ENCODE data around the gene TEX2.
"Not testable (repeated sequence)": the region's sequence is repeated elsewhere in the genome, so short reads cannot be mapped to it uniquely, and the experiment has no call there.

TEX2 gene

GRCh38 chr17:64247836-64248235 is 15.2 kb downstream of the TEX2 start:
- Histone ChIP-seq H3K27ac (ENCODE audit: low read length) (no peak overlapping the region), H3K9me3 (ENCODE audit: control insufficient read depth in 1 of 2, low read length in 2 of 2) (no peaks in the 10 kb centered on the region), H3K36me3 (ENCODE audit: control insufficient read depth in 1 of 2, insufficient read depth in 2 of 2, low read length in 2 of 2) (no peaks in the 10 kb centered on the region), H3K4me3 (ENCODE audit: low read depth in 1 of 2, low read length in 2 of 2) (no peak overlapping the region), H3K4me1 (ENCODE audit: control insufficient read depth in 1 of 2, insufficient read depth in 2 of 2, low read length in 2 of 2) (no peaks in the 10 kb centered on the region), H3K27me3 (ENCODE audit: low read depth, low read length) (no peaks in the 10 kb centered on the region)

DNA sequence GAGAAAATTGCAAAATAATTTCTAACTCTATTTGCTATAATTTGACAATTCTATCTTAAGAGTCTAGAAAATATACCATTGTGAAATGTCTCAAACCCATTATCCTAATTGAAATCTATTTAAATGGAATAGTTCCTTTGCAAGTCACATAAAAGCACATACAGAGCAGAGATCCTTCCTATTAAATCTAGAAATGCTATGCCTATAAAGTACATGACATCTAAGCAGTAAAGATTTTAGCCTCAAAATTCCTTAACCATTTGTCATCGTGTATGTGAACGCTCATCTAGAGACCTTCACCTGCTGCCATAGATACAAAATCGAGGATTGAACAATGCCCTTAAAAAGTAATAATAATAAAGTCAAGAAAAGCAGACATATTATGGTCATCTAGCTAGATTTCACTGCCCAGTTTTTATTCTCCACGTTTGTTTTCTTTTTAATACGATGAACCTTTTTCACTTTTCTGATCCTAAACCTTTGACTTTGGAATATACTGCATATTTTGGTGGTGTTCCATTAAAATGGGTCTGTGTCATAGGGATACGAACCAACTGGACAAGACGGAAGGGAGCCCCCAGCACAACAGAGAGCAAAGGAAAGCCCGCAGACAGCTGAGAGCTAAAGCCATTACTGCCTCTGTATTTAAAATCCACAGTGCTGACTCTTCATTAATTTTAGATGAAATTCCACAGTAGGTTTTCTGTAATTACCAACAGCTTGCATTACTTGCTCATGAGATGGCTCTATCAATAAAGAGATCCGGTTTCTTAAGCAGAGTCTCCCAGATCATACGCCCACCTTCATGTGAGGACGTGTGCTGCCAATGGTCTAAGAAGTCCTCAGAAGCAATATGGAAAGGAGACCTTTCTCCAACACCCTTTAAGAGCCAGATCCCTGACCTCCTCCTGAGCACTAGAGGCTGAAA is 17.6 kb downstream of the TEX2 start:
- Histone ChIP-seq H3K9me3 (ENCODE audit: control insufficient read depth in 1 of 2, low read length in 2 of 2) (no peaks in the 10 kb centered on the region), H3K27me3 (ENCODE audit: low read depth, low read length) (no peaks in the 10 kb centered on the region)

GRCh38 chr17:64244165-64244564 is 18.9 kb downstream of the TEX2 start:
- H3K4me1 ChIP-seq (ENCODE audit: control insufficient read depth in 1 of 2, insufficient read depth in 2 of 2, low read length in 2 of 2), result peaks cover 10 to 19% of the 10 kb centered on the region in 2 donors
- no peaks in the 10 kb centered on the region for H3K9me3 ChIP-seq (ENCODE audit: control insufficient read depth in 1 of 2, low read length in 2 of 2)
- no peaks in the 10 kb centered on the region for H3K27me3 ChIP-seq (ENCODE audit: low read depth, low read length)
- H3K27ac ChIP-seq (ENCODE audit: low read length), result no peak overlapping the region
- H3K4me3 ChIP-seq (ENCODE audit: low read depth in 1 of 2, low read length in 2 of 2), result no peak overlapping the region
- H3K36me3 ChIP-seq (ENCODE audit: control insufficient read depth in 1 of 2, insufficient read depth in 2 of 2, low read length in 2 of 2), result no peaks in the 10 kb centered on the region

More for the DNA sequence above, 17.6 kb downstream of the TEX2 start:
- Histone ChIP-seq H3K36me3 (ENCODE audit: control insufficient read depth in 1 of 2, insufficient read depth in 2 of 2, low read length in 2 of 2) (no peaks in the 10 kb centered on the region), H3K4me1 (ENCODE audit: control insufficient read depth in 1 of 2, insufficient read depth in 2 of 2, low read length in 2 of 2) (peaks cover 8 to 14% of the 10 kb centered on the region in 2 donors), H3K27ac (ENCODE audit: low read length) (no peak overlapping the region), H3K4me3 (ENCODE audit: low read depth in 1 of 2, low read length in 2 of 2) (no peak overlapping the region)

GRCh38 chr17:64243340-64243739 is 19.7 kb downstream of the TEX2 start:
- Histone ChIP-seq H3K27me3 (ENCODE audit: low read depth, low read length) (no peaks in the 10 kb centered on the region), H3K27ac (ENCODE audit: low read length) (no peak overlapping the region), H3K4me1 (ENCODE audit: control insufficient read depth in 1 of 2, insufficient read depth in 2 of 2, low read length in 2 of 2) (peaks cover 10 to 19% of the 10 kb centered on the region in 2 donors), H3K36me3 (ENCODE audit: control insufficient read depth in 1 of 2, insufficient read depth in 2 of 2, low read length in 2 of 2) (no peaks in the 10 kb centered on the region), H3K4me3 (ENCODE audit: low read depth in 1 of 2, low read length in 2 of 2) (no peak overlapping the region), H3K9me3 (ENCODE audit: control insufficient read depth in 1 of 2, low read length in 2 of 2) (no peaks in the 10 kb centered on the region)

- Histone ChIP-seq H3K4me1 (ENCODE audit: control insufficient read depth in 1 of 2, insufficient read depth in 2 of 2, low read length in 2 of 2) (peaks cover 10 to 19% of the 10 kb centered on the region in 2 donors), H3K27ac (ENCODE audit: low read length) (no peak overlapping the region), H3K36me3 (ENCODE audit: control insufficient read depth in 1 of 2, insufficient read depth in 2 of 2, low read length in 2 of 2) (no peaks in the 10 kb centered on the region), H3K27me3 (ENCODE audit: low read depth, low read length) (no peaks in the 10 kb centered on the region), H3K4me3 (ENCODE audit: low read depth in 1 of 2, low read length in 2 of 2) (no peak overlapping the region), H3K9me3 (ENCODE audit: control insufficient read depth in 1 of 2, low read length in 2 of 2) (no peaks in the 10 kb centered on the region)
Measured at GRCh38 chr17:64242633-64243032, 20.4 kb downstream of the TEX2 start.

GRCh38 chr17:64240741-64241347 is 22.2 kb downstream of the TEX2 start:
- Histone ChIP-seq H3K36me3 (ENCODE audit: control insufficient read depth in 1 of 2, insufficient read depth in 2 of 2, low read length in 2 of 2) (no peaks in the 10 kb centered on the region), H3K27ac (ENCODE audit: low read length) (no peak overlapping the region), H3K27me3 (ENCODE audit: low read depth, low read length) (no peaks in the 10 kb centered on the region), H3K9me3 (ENCODE audit: control insufficient read depth in 1 of 2, low read length in 2 of 2) (no peaks in the 10 kb centered on the region), H3K4me1 (ENCODE audit: control insufficient read depth in 1 of 2, insufficient read depth in 2 of 2, low read length in 2 of 2) (peaks cover 10 to 19% of the 10 kb centered on the region in 2 donors), H3K4me3 (ENCODE audit: low read depth in 1 of 2, low read length in 2 of 2) (no peak overlapping the region)

DNA sequence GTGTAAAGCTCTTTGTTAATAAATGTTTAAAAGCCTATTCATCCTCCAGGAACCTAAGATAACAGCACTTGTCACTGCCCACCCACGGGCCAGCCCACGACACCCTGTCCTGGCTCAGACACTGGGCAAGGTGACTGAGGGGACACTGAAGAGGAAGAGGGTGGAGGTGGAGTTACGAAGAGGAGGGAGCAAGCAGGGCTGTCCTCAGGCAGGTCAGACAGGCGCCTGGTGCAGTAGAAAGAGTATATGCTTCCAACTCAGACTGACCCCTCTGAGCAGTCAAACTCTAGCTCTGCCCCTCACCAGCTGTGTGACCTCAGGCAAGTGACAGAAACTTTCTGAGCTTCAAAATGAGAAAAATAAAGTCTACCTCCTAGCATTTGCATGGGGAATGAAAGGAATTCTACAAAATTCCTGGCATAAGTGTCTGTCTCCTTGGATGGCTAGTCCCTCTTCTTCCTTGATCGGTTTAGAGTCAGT is 22.8 kb downstream of the TEX2 start:
- no peaks in the 10 kb centered on the region for H3K9me3 ChIP-seq (ENCODE audit: control insufficient read depth in 1 of 2, low read length in 2 of 2)
- no peak overlapping the region for H3K4me3 ChIP-seq (ENCODE audit: low read depth in 1 of 2, low read length in 2 of 2)
- H3K36me3 ChIP-seq (ENCODE audit: control insufficient read depth in 1 of 2, insufficient read depth in 2 of 2, low read length in 2 of 2), result no peaks in the 10 kb centered on the region
- no peak overlapping the region for H3K27ac ChIP-seq (ENCODE audit: low read length)
- H3K27me3 ChIP-seq (ENCODE audit: low read depth, low read length), result no peaks in the 10 kb centered on the region
- H3K4me1 ChIP-seq (ENCODE audit: control insufficient read depth in 1 of 2, insufficient read depth in 2 of 2, low read length in 2 of 2), result peaks cover 10 to 19% of the 10 kb centered on the region in 2 donors

- H3K27ac ChIP-seq (ENCODE audit: low read length), result not testable (repeated sequence)
Measured at GRCh38 chr17:64238449-64238848, 24.6 kb downstream of the TEX2 start.

GRCh38 chr17:64236827-64237403 is 26.1 kb downstream of the TEX2 start:
- Histone ChIP-seq H3K27ac (ENCODE audit: low read length) (no peak overlapping the region), H3K4me1 (ENCODE audit: control insufficient read depth in 1 of 2, insufficient read depth in 2 of 2, low read length in 2 of 2) (peaks cover 10 to 19% of the 10 kb centered on the region in 2 donors), H3K4me3 (ENCODE audit: low read depth in 1 of 2, low read length in 2 of 2) (no peak overlapping the region), H3K9me3 (ENCODE audit: control insufficient read depth in 1 of 2, low read length in 2 of 2) (no peaks in the 10 kb centered on the region), H3K36me3 (ENCODE audit: control insufficient read depth in 1 of 2, insufficient read depth in 2 of 2, low read length in 2 of 2) (no peaks in the 10 kb centered on the region), H3K27me3 (ENCODE audit: low read depth, low read length) (no peaks in the 10 kb centered on the region)

More at GRCh38 chr17:64238449-64238848, 24.6 kb downstream of the TEX2 start:
- H3K27me3 ChIP-seq (ENCODE audit: low read depth, low read length); H3K9me3 ChIP-seq (ENCODE audit: control insufficient read depth in 1 of 2, low read length in 2 of 2); H3K36me3 ChIP-seq (ENCODE audit: control insufficient read depth in 1 of 2, insufficient read depth in 2 of 2, low read length in 2 of 2); H3K4me3 ChIP-seq (ENCODE audit: low read depth in 1 of 2, low read length in 2 of 2): not testable (repeated sequence)
- peaks cover 10 to 19% of the 10 kb centered on the region in 2 donors for H3K4me1 ChIP-seq (ENCODE audit: control insufficient read depth in 1 of 2, insufficient read depth in 2 of 2, low read length in 2 of 2)

GRCh38 chr17:64234961-64235360 is 28.1 kb downstream of the TEX2 start:
- Histone ChIP-seq H3K27me3 (ENCODE audit: low read depth, low read length) (no peaks in the 10 kb centered on the region), H3K4me3 (ENCODE audit: low read depth in 1 of 2, low read length in 2 of 2) (no peak overlapping the region), H3K36me3 (ENCODE audit: control insufficient read depth in 1 of 2, insufficient read depth in 2 of 2, low read length in 2 of 2) (no peaks in the 10 kb centered on the region), H3K9me3 (ENCODE audit: control insufficient read depth in 1 of 2, low read length in 2 of 2) (no peaks in the 10 kb centered on the region), H3K27ac (ENCODE audit: low read length) (no peak overlapping the region), H3K4me1 (ENCODE audit: control insufficient read depth in 1 of 2, insufficient read depth in 2 of 2, low read length in 2 of 2) (peaks cover 0 to 14% of the 10 kb centered on the region in 2 donors)
